DND-41 (cell line): Measurements from ENCODE around the gene RGR.
"Not testable (repeated sequence)": the region's sequence is repeated elsewhere in the genome, so short reads cannot be mapped to it uniquely, and the experiment has no call there.

Source experiments
- ATAC-seq: fragments of 200-7000 bp; cut with Tn5 transposase; 3 replicates; pipeline ENCODE4 v1.9.1; 2021; ENCODE audit warnings: low read depth; ENCODE audit not compliant: insufficient read depth
- DNase-seq: peaks from one replicate; pipeline ENCODE4 v3.0.0-alpha.2; 2020
- H2AFZ ChIP-seq: 2 replicates; pipeline ENCODE4 v1.6.0; 2012; ENCODE audit warnings: low read depth, low read length
- H3K27ac ChIP-seq: 2 replicates; pipeline ENCODE4 v1.5.1; 2012; ENCODE audit warnings: low read length, inconsistent platforms
- H3K27me3 ChIP-seq: fragments of 200-600 bp; sonication (generic); 2 replicates; pipeline ENCODE4 v1.6.0; 2012; ENCODE audit warnings: low read length, mild to moderate bottlenecking, inconsistent platforms; ENCODE audit not compliant: insufficient read depth, poor library complexity
- H3K36me3 ChIP-seq: 2 replicates; pipeline ENCODE4 v1.5.1; 2012; ENCODE audit warnings: low read length, inconsistent platforms; ENCODE audit not compliant: insufficient read depth
- H3K4me1 ChIP-seq: 2 replicates; pipeline ENCODE4 v1.5.1; 2012; ENCODE audit warnings: mild to moderate bottlenecking, low read length; ENCODE audit not compliant: insufficient read depth
- H3K4me2 ChIP-seq: 2 replicates; pipeline ENCODE4 v1.6.0; 2012; ENCODE audit warnings: mild to moderate bottlenecking, moderate library complexity, low read length, inconsistent platforms; ENCODE audit not compliant: insufficient read depth
- H3K4me3 ChIP-seq, 2 experiments: fragments of 200-600 bp in 1 of 2; shearing (Covaris generic) in 1 of 2; 2 replicates each; pipeline ENCODE4 v1.5.1; 2012 to 2016; ENCODE audit warnings: inconsistent platforms in 2 of 2, low read length in 2 of 2, mild to moderate bottlenecking in 2 of 2, low read depth in 1 of 2, moderate library complexity in 1 of 2
- H3K79me2 ChIP-seq: 2 replicates; pipeline ENCODE4 v1.6.0; 2012; ENCODE audit warnings: low read length, inconsistent platforms; ENCODE audit not compliant: insufficient read depth
- H3K9ac ChIP-seq: 2 replicates; pipeline ENCODE4 v1.6.0; 2012; ENCODE audit warnings: low read depth, mild to moderate bottlenecking, inconsistent platforms, low read length, moderate library complexity
- H3K9me3 ChIP-seq: 2 replicates; pipeline ENCODE4 v1.5.1; 2012; ENCODE audit warnings: low read length, moderate library complexity, mild to moderate bottlenecking, inconsistent platforms; ENCODE audit not compliant: insufficient read depth, severe bottlenecking
- H4K20me1 ChIP-seq: 2 replicates; pipeline ENCODE4 v1.6.0; 2012; ENCODE audit warnings: low read length; ENCODE audit not compliant: insufficient read depth
- CTCF ChIP-seq: IDR thresholded peaks from 2 replicates; pipeline ENCODE4 v1.5.1; 2012; ENCODE audit warnings: borderline replicate concordance, low read length, moderate library complexity, mild to moderate bottlenecking; ENCODE audit not compliant: poor library complexity, severe bottlenecking; ENCODE audit errors: extremely low read depth
- EZH2 ChIP-seq: IDR thresholded peaks from 3 replicates; pipeline ENCODE4 v1.6.1; 2012; ENCODE audit warnings: borderline replicate concordance, low read depth, mild to moderate bottlenecking, moderate library complexity, low read length, inconsistent platforms; ENCODE audit not compliant: severe bottlenecking

The RGR gene

DNA sequence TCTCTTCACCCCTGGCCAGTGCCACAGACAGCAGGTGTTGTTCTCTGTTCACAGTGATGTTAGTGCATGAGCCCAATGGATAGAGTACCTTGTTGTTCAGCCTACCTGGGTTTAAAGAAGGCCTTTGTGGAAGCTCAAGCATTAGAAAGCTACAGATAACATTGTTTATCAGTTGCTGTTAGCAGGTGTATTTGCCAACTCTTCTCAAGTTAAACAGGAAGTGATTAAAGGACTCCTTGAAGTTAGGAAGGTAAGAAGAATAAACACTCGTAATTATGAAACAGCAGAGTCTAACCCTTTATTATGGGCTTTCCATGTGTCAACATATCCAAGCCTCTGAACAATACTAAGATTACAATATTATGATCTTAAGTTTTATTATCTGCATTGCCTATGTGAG is 25.9 kb downstream of the RGR start:
- Histone ChIP-seq H3K4me1 (peaks cover 7% of the 10 kb centered on the region), H3K79me2 (no peaks in the 10 kb centered on the region), H3K27ac (no peak overlapping the region), H3K9ac (no peak overlapping the region), H3K4me2 (no peak overlapping the region), H3K9me3 (no peaks in the 10 kb centered on the region), H4K20me1 (no peaks in the 10 kb centered on the region), H3K4me3 (no peak overlapping the region), H3K36me3 (no peaks in the 10 kb centered on the region), H3K27me3 (no peaks in the 10 kb centered on the region), H2AFZ (no peak overlapping the region)
- DNase-seq (no peak), ATAC-seq (peak; percentile 42; the same call in 2 of the 3 replicates)
- no peak for TF ChIP-seq CTCF

DNA sequence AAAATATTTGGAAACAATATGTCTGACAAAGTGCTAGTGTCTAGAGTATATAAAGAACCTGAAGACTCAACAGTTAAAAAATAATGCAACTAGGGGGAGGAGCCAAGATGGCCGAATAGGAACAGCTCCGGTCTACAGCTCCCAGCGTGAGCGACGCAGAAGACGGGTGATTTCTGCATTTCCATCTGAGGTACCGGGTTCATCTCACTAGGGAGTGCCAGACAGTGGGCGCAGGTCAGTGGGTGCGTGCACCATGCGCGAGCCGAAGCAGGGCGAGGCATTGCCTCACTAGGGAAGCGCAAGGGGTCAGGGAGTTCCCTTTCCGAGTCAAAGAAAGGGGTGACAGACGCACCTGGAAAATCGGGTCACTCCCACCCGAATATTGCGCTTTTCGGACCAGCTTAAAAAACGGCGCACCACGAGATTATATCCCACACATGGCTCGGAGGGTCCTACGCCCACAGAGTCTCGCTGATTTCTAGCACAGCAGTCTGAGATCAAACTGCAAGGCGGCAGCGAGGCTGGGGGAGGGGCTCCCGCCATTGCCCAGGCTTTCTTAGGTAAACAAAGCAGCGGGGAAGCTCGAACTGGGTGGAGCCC is 35.1 kb downstream of the RGR start:
- not testable (repeated sequence) for H3K9me3 ChIP-seq, H3K79me2 ChIP-seq, H3K9ac ChIP-seq, H3K36me3 ChIP-seq, H3K4me3 ChIP-seq, H3K27ac ChIP-seq, DNase-seq, H3K4me2 ChIP-seq, H3K27me3 ChIP-seq, H4K20me1 ChIP-seq, H3K4me1 ChIP-seq, H2AFZ ChIP-seq, ATAC-seq

DNA sequence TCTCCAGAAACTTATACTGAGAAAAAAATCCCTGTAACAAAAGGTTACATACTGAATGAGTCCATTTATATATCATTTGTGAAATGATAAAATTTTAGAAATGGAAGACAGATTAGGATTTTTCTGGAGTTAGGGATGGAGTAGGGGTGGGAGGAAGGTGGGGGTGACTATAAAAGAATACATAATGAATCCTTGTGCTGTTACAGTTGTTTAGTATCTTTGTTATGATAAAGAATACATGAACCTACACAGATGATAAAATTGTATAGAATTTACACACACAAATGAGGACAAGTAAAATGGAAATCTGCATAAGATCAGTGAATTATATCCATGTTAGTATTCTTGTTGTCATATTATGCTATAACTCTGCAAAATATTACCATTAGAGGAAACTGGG is 41.8 kb downstream of the RGR start:
- H3K9ac ChIP-seq = no peak overlapping the region
- no peak overlapping the region for H3K4me2 ChIP-seq
- H3K79me2 ChIP-seq = no peaks in the 10 kb centered on the region
- H3K4me1 ChIP-seq = no peaks in the 10 kb centered on the region
- H3K4me3 ChIP-seq = no peak overlapping the region
- ATAC-seq (no peak), DNase-seq (no peak)
- no peaks in the 10 kb centered on the region for H4K20me1 ChIP-seq
- no peak overlapping the region for H3K27ac ChIP-seq
- no peaks in the 10 kb centered on the region for H3K27me3 ChIP-seq
- H3K9me3 ChIP-seq = no peaks in the 10 kb centered on the region
- no peaks in the 10 kb centered on the region for H3K36me3 ChIP-seq
- no peak overlapping the region for H2AFZ ChIP-seq
- TF ChIP-seq CTCF = no peak
- TF ChIP-seq EZH2 = no peak

DNA sequence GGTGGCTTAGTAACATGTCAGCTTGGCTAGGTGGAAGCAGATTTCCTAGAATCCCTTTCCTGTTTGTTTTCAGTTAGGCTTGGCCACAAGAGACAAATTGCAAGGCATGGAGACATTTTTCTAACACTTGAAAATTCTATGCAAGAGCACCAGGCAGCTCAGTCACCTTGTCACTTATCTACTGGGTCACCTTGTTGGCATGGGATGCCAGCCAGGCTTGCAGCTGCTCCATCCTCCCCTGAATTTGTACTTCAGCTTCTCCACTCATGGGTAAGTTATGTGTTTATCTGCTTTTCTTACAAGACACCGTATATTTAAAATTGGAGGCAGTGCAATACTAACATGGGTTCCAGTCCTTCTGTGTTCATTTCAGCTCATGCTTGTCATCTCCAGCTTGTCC is 43.3 kb downstream of the RGR start:
- ATAC-seq = no peak
- no peak for TF ChIP-seq EZH2
- no peak for TF ChIP-seq CTCF
- Histone ChIP-seq H3K9ac (no peak overlapping the region), H4K20me1 (no peaks in the 10 kb centered on the region), H3K4me2 (no peak overlapping the region), H3K4me3 (no peak overlapping the region), H3K36me3 (no peaks in the 10 kb centered on the region), H3K27me3 (no peaks in the 10 kb centered on the region), H3K9me3 (no peaks in the 10 kb centered on the region), H3K4me1 (peaks cover 2% of the 10 kb centered on the region), H3K27ac (no peak overlapping the region), H2AFZ (no peak overlapping the region), H3K79me2 (no peaks in the 10 kb centered on the region)
- DNase-seq = no peak
